Coronary artery (tissue), 2 donors: ENCODE data around the gene CCL23.
"Not testable (repeated sequence)": the region's sequence is repeated elsewhere in the genome, so short reads cannot be mapped to it uniquely, and the experiment has no call there.

ENCODE experiments used
- DNase-seq: peaks from one replicate; pipeline ENCODE4 v3.0.0-alpha.2; 2017; ENCODE audit warnings: low spot score
- H3K27ac ChIP-seq, 2 donors: fragments of 200-600 bp; sonication (generic); one replicate each; pipeline ENCODE4 v1.5.1; 2016 to 2019
- H3K4me3 ChIP-seq: fragments of 200-600 bp; sonication (generic); 2 replicates; pipeline ENCODE4 v1.5.1; 2016; ENCODE audit warnings: mild to moderate bottlenecking, moderate library complexity
- TF ChIP-seq, protein P1 (sequence below): fragments of 200-600 bp; sonication (generic); IDR thresholded peaks from one replicate; pipeline ENCODE4 v1.5.1; 2019; ENCODE audit warnings: antibody characterized with exemption

CCL23 gene

GRCh38 chr17:36027761-36028160, 10.0 kb upstream of the CCL23 start:
- H3K27ac ChIP-seq: no peak overlapping the region
- TF ChIP-seq, protein P1, sequence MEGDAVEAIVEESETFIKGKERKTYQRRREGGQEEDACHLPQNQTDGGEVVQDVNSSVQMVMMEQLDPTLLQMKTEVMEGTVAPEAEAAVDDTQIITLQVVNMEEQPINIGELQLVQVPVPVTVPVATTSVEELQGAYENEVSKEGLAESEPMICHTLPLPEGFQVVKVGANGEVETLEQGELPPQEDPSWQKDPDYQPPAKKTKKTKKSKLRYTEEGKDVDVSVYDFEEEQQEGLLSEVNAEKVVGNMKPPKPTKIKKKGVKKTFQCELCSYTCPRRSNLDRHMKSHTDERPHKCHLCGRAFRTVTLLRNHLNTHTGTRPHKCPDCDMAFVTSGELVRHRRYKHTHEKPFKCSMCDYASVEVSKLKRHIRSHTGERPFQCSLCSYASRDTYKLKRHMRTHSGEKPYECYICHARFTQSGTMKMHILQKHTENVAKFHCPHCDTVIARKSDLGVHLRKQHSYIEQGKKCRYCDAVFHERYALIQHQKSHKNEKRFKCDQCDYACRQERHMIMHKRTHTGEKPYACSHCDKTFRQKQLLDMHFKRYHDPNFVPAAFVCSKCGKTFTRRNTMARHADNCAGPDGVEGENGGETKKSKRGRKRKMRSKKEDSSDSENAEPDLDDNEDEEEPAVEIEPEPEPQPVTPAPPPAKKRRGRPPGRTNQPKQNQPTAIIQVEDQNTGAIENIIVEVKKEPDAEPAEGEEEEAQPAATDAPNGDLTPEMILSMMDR: no peak
- H3K4me3 ChIP-seq: no peak overlapping the region
- DNase-seq: no peak

DNA sequence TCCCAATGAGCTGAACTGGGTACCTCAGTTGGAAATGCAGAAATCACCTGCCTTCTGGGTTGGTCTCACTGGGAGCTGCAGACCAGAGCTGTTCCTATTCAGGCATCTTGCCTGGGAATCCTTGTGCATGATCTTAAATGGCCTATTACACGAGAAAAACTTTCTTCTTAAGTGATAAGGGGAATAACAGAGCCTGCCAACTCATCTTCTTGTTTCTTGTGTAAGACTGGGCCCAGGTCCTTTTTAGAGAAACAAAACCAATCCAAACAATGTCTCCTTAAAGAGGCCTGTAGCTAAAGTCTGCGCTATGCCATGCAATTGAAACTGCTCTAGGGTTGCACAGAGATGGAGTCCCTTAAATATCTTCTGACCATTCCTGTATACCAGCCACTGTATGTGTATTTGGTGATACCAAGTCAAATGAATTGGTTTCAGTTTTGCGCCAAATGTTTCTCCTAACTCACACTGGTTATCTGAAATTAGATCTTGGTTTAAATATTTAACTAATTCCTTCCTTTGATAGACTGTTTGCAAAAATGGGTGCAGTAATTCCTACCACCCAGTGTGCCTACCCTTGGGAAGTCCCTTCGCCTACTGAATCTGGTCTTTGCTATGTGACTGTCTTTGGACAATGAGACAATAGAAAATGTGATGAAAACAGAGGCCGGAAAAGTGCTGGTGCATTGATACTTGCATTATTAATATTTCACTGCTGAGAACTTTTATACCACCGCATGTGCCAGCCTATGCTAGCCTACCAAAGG, 6.5 kb upstream of the CCL23 start:
- TF ChIP-seq, protein P1: no peak
- DNase-seq: no peak
- no peak overlapping the region for H3K27ac ChIP-seq
- no peak overlapping the region for H3K4me3 ChIP-seq

DNA sequence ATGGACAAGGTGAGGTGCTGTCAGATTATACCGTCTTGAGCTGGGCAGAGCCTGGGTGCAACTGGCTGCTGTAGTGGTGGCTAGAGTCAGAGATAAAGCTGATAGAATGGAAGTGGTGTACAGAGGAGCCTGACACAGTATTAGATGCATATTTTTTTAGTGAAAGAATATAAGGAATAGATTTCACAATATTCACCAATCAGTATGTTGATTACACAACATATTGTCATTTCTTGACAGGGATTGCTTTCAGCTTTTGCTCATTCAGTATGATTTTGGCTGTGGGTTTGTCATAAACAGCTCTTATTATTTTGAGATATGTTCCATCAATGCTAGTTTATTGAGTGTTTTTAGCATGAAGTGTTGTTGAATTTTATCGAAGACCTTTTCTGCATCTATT, 1.7 kb upstream of the CCL23 start:
- no peak for DNase-seq
- TF ChIP-seq, protein P1: no peak
- no peak overlapping the region for H3K4me3 ChIP-seq

DNA sequence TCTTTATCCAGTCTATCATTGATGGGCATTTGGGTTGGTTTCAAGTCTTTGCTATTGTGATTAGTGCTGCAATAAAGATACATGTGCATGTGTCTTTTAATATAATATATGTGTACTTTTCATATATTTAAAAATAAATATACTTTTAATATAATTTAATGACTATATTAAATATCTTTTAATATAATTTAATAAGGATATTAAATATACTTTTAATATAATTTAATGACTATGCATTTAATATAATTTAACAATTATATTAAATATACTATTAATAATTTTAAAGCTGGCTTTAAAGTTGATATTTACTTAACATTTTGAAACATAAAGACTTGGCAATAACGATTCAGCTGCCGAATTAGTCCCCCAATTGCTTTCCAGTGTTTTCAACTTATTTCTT, 1.2 kb downstream of the CCL23 start:
- TF ChIP-seq, protein P1: no peak

More for the DNA sequence above, 1.7 kb upstream of the CCL23 start:
- H3K27ac ChIP-seq: no peak overlapping the region

DNA sequence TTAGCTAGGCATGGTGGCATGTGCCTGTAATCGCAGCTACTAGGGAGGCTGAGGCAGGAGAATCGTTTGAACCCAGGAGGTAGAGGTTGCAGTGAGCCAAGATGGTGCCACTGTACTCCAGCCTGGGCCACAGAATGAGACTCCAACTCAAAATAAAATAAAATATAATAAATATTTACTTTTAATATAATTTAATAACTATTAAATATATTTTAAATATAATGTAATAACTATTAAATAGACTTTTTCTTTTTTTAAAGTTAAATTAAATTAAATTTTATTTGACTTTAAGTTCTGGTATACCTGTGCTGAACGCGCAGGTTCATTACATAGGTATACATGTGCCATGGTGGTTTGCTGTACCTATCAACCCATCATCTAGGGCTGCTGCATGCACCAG, 1.9 kb downstream of the CCL23 start:
- not testable (repeated sequence) for DNase-seq, H3K4me3 ChIP-seq, H3K27ac ChIP-seq

More for the DNA sequence above, 1.2 kb downstream of the CCL23 start:
- Histone ChIP-seq H3K27ac (no peak overlapping the region), H3K4me3 (no peak overlapping the region)
- DNase-seq: no peak

DNA sequence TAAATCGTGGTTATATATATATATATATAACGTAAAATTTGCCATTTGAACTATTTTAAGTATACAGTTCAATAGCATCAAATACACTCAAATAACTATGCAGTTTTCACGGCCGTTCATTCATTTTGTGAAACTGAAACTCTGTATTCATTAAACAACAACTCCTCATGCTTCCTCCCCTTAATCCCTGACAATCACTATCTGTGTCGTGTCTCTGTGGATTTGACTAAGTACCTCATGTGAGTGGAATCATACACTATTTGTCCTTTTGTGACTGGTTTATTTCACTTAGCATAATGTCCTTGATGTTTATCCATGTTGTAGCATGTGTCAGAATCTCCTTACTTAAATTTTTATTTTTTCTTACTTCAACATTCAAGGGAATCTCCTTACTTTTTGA, 2.8 kb downstream of the CCL23 start:
- no peak for DNase-seq
- TF ChIP-seq, protein P1: no peak
- Histone ChIP-seq H3K4me3 (no peak overlapping the region), H3K27ac (no peak overlapping the region)

DNA sequence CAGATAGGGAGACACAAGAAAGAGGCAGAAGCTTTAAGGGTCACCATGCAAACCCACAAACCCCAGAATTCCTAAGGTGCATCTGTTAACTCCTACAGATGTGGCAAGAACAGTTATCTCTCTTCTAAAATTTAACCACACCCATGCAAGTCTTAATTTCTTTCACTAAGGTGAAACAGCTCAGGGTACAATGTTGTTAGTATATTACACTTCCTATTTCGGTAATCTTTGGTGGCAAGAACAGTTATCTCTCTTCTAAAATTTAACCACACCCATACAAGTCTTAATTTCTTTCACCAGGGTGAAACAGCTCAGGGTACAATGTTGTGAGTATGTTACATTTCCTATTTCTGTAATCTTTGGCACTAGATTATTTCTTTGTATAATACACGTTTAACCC, 6.6 kb downstream of the CCL23 start:
- no peak overlapping the region for H3K4me3 ChIP-seq
- DNase-seq: no peak
- no peak overlapping the region for H3K27ac ChIP-seq
- TF ChIP-seq, protein P1: no peak
